Fibroblast of villous mesenchyme (primary cell): ENCODE measurements around the gene ROCK1. TPM values are rescaled to one million over a fixed set of nuclear protein-coding genes. Genes with fewer than 3 reads are reported as not detected.
A peak's percentile ranks its signal among the peaks of the same experiment; 100 is the strongest.
"Not testable (repeated sequence)": the region's sequence is repeated elsewhere in the genome, so short reads cannot be mapped to it uniquely, and the experiment has no call there.

Experiments used
- DNase-seq: peaks from one replicate; pipeline ENCODE4 v3.0.0-alpha.2; 2010; ENCODE audit warnings: low read depth
- H3K4me3 ChIP-seq: 2 replicates; pipeline ENCODE4 v1.5.1; 2011; ENCODE audit warnings: low read depth, mild to moderate bottlenecking, low read length
- small RNA-seq: library from RNA; depleted of rRNA; stranded (forward); fragments of <200 nt; gene quantifications from one replicate; pipeline ENCODE3, GENCODE V24; 2012
- total RNA-seq: library from RNA; depleted of rRNA; stranded (reverse); fragments of >200 nt; gene quantifications from 2 replicates; pipeline ENCODE4 v1.2.3, GENCODE V29; 2012
- TF ChIP-seq, protein P1 (sequence below): IDR thresholded peaks from 2 replicates; pipeline ENCODE4 v1.5.1; 2012; ENCODE audit warnings: low read depth, mild to moderate bottlenecking, low read length; ENCODE audit not compliant: insufficient read depth

ROCK1 gene
- total RNA-seq, 1 donor = 55.3 TPM

DNA sequence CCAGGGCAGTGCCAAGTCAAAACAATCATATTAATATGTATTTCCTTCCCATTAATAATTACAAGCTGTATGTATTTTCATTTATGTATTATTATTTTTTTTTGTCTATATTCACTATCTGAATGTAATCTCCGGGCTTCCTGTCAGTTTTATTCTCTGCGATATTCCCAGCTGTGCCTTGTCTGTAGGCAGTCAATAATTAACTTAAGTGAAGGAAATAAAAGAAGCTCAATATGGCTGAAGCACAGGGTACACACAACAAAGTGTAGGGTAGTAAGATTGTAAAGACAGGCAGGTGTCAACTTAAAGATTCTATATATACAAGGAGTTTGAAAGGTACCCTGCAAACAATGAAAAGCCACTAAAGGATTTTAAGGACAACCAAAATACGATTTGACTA, 122.9 kb downstream of the ROCK1 start:
- DNase-seq = no peak
- TF ChIP-seq, protein P1, sequence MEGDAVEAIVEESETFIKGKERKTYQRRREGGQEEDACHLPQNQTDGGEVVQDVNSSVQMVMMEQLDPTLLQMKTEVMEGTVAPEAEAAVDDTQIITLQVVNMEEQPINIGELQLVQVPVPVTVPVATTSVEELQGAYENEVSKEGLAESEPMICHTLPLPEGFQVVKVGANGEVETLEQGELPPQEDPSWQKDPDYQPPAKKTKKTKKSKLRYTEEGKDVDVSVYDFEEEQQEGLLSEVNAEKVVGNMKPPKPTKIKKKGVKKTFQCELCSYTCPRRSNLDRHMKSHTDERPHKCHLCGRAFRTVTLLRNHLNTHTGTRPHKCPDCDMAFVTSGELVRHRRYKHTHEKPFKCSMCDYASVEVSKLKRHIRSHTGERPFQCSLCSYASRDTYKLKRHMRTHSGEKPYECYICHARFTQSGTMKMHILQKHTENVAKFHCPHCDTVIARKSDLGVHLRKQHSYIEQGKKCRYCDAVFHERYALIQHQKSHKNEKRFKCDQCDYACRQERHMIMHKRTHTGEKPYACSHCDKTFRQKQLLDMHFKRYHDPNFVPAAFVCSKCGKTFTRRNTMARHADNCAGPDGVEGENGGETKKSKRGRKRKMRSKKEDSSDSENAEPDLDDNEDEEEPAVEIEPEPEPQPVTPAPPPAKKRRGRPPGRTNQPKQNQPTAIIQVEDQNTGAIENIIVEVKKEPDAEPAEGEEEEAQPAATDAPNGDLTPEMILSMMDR = no peak

DNA sequence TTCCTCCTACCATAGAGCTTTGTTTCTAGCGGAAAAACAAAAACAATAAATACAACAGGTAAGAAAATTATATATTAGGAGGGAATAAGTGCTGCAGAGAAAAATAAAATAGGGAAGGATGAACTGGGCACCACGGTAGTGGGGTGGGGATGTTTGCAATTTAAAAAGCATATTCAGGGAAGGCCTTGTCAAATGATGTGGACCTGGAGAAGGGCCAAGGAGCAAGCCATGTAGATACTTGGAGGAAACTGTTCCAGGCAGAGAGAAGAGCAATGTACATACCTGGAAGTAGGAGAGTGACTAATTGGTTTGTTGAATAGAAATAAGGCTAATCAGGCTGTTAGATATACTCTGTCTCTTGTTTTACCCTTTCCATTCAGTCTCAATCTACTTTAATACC, 136.5 kb downstream of the ROCK1 start:
- no peak for DNase-seq
- TF ChIP-seq, protein P1 = no peak
- no peak overlapping the region for H3K4me3 ChIP-seq

More for the DNA sequence above, 122.9 kb downstream of the ROCK1 start:
- no peak overlapping the region for H3K4me3 ChIP-seq

DNA sequence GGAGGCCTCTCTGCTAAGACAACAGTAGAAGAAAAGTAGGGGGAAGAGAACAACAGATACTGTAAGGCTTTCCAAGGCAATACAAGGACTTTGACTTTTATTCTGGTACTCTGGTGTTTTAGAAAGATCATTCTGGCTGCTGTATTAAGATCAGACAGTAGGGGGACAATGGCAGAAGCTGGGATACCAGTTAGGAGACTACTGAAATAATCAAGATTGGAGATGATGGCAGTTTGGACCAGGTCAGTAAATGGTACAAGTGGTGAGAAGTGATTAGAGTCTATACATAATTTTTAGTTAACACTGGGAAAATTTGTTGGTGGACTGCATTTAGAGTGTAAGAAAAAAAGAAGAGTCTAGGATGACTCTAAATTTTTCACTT, 139.7 kb downstream of the ROCK1 start:
- TF ChIP-seq, protein P1 = peak; percentile 73
- peak; percentile 38 for DNase-seq
- no peak overlapping the region for H3K4me3 ChIP-seq

DNA sequence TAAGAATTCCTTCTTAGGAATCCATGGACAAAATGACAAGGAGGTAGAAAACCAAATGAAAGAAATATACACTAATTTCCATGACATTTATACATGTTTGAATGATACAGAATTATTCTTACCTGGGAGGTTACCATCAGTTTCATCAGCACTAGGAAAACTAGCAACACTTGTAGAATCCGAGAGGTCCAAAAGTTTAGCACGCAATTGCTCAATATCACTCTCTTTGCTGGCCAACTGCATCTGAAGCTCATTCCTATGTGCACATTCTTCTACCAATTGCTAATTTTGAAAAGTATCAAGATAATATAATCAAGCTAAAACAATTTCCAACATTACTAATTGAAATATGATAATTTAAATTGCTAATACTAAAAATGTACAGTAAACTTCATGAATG, 144.8 kb downstream of the ROCK1 start:
- H3K4me3 ChIP-seq = no peak overlapping the region
- TF ChIP-seq, protein P1 = no peak
- DNase-seq = no peak

DNA sequence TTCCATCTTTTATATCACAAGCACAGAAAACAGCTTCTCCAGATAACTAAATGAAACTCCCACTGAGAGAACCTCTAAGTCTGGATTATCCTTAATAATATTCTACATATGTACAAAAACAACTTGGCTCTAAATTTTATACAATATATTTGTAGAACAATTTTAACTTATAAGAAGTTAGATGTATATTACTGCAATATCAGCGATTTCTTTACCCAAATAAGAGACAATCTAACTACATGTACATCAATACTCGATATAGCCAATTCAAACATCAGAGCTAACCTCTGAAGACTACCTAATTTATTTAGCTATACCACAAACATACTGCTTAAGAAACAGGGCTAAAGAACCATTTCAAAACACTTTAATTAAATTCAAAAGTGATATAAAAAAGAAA, 148.6 kb downstream of the ROCK1 start:
- DNase-seq = no peak
- TF ChIP-seq, protein P1 = no peak
- no peak overlapping the region for H3K4me3 ChIP-seq

DNA sequence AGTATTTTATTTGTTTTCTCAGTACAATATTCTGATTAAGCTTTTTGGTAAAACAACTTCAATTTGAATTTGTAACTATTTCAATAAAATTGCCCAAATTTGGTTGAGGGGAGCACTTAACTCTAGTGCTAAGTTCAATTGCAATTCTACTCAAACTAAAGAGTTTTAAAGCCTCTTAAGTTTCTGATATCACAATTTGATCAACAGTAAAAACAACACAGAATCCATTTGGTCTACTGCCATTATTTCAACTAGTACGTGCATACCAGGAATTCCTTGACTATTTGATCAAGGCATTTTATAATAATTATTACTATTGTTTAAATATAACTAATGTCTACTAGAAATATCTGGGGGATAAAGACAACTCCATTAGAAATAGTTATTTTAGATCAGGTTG, 150.9 kb downstream of the ROCK1 start:
- DNase-seq = no peak
- H3K4me3 ChIP-seq = no peak overlapping the region
- TF ChIP-seq, protein P1 = no peak

DNA sequence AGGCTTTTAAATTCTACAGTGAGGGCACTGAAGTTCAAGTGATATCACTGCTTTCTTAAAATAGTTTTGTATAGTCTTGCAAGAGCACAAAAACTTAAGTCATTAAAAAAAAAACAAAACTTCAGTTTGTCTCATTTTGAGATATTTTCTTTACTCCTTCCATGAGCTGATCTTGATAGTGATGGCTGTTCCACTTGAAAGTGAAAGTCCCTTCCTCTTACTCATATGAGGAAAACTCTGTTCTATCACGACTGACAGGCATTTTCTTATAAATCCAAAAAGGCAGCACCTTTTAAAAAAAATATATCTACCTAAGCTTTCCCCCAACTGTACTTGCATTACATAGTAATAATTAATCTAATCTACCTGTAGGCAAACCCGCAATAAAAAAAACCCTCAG, 160.8 kb downstream of the ROCK1 start:
- H3K4me3 ChIP-seq, DNase-seq: not testable (repeated sequence)

Small RNAs within 50 kb of the gene (small RNA-seq; reads per million reads assigned to genes)
- gene RNU6-120P = not detected

Other genes starting within 250 kb of the ROCK1 start
- 8.7 and 25.0 TPM in 2 replicates for gene GREB1L, start 130.4 kb upstream of the ROCK1 start, total RNA-seq